Activated CD8-positive, alpha-beta T cell treated with anti-CD3 and anti-CD28 coated beads, Interleukin-2, amount 10 ng/mL, durations not matched to agents 7 days and 5 days (primary cell): ENCODE results near the gene ZNF346. TPM values are rescaled to one million over a fixed set of nuclear protein-coding genes. Genes with fewer than 3 reads are reported as not detected.
"Not testable (repeated sequence)": the region's sequence is repeated elsewhere in the genome, so short reads cannot be mapped to it uniquely, and the experiment has no call there.

ENCODE experiments used
- ATAC-seq: fragments of 150-1000 bp; cut with Tn5 transposase; one replicate; pipeline ENCODE4 v1.10.0; 2021; ENCODE audit warnings: moderate library complexity
- CTCF ChIA-PET: fragments of 350-600 bp; sonication (Branson Sonifier 250); formaldehyde crosslinking; loops from one replicate; lab custom pipeline; 2021; ENCODE audit warnings: antibody characterized with exemption; lab: Charles Lee
- POLR2A ChIA-PET: fragments of 350-600 bp; sonication (Branson Sonifier 250); formaldehyde crosslinking; loops from one replicate; lab custom pipeline; 2021; ENCODE audit warnings: antibody characterized with exemption; lab: Charles Lee
- DNase-seq: peaks from one replicate; pipeline ENCODE4 v3.0.0-alpha.2; 2020
- H3K27ac Mint-ChIP-seq: one replicate; pipeline ENCODE4 v1.8.0; 2021; ENCODE audit warnings: mild to moderate bottlenecking, mixed read lengths
- H3K27me3 Mint-ChIP-seq: one replicate; pipeline ENCODE4 v1.8.0; 2021; ENCODE audit warnings: low read depth, mixed read lengths
- H3K36me3 Mint-ChIP-seq: one replicate; pipeline ENCODE4 v1.8.0; 2021; ENCODE audit warnings: low read depth, mixed read lengths
- H3K4me1 Mint-ChIP-seq: one replicate; pipeline ENCODE4 v1.8.0; 2021; ENCODE audit warnings: low read depth, mixed read lengths
- H3K4me3 Mint-ChIP-seq: one replicate; pipeline ENCODE4 v1.8.0; 2021; ENCODE audit warnings: mild to moderate bottlenecking, mixed read lengths
- H3K9me3 Mint-ChIP-seq: one replicate; pipeline ENCODE4 v1.8.0; 2022; ENCODE audit warnings: mixed read lengths; ENCODE audit not compliant: insufficient read depth
- total RNA-seq, 2 experiments: library from RNA; stranded (reverse); gene quantifications; one replicate each; pipeline ENCODE4 v1.2.3, GENCODE V29; 2021

Gene ZNF346
- total RNA-seq, 2 experiments from 2014 or later = 25.1 to 29.8 TPM

- POLR2A ChIA-PET = no interaction called here
- CTCF ChIA-PET = no interaction called here
- ATAC-seq (no peak), DNase-seq (no peak)
- Mint-ChIP-seq H3K4me1 (peaks cover 26% of the 10 kb centered on the region), H3K4me3 (no peak overlapping the region), H3K27me3 (no peaks in the 10 kb centered on the region), H3K36me3 (peaks cover 34% of the 10 kb centered on the region), H3K27ac (no peak overlapping the region), H3K9me3 (peaks cover 5% of the 10 kb centered on the region)
Measured at GRCh38 chr5:176995122-176995490, 27.4 kb upstream of the ZNF346 start.

DNA sequence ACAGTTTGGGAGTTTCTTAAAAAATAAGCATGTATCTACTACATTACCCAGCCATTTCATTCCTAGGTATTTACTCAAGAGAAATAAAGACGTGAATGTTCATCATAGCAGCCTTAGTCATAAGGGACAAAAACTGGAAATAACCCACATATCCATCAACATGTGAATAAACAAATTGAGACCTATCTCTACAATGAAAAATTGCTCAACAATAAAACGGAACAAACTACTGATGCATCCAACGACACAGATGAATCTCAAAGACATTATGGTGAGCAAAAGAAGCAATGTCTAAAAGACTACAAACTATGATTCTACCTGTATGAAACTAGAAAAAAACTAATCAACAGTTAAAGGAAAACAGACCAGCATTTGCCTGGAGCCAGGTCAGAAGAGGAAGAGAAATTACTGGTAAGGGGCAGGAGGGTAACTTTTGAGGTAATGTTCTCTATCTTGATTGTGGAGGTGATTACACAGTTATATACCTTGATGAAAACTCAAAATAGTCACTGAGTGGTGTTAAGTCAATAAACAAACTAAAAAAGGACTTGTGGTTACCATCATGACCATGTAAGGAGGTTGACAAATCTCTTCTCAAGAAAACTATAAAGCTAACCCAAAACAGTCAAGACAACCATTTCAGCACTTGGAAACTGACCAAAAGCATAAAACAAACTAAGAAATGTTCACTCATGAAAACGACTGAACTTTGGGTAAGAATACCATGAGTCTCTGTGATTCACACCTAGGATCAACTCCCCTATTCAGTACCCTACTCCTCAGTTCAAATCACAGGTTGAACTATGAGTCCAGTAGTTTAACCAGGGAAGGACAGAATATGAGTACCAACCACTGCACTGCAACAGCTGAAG lies 26.4 kb upstream of the ZNF346 start:
- peaks cover 5% of the 10 kb centered on the region for H3K9me3 Mint-ChIP-seq
- peaks cover 26% of the 10 kb centered on the region for H3K4me1 Mint-ChIP-seq
- ATAC-seq (no peak), DNase-seq (no peak)
- H3K27ac Mint-ChIP-seq = no peak overlapping the region
- peaks cover 41% of the 10 kb centered on the region for H3K36me3 Mint-ChIP-seq
- ChIA-PET CTCF (interaction anchor here (1.3 kb wide), 1 partner anchor 9 kb away, joined by 4 read pairs; no protein-coding TSS in a partner anchor), POLR2A (interaction anchor here (1.4 kb wide), 1 partner anchor 10 kb away, joined by 7 read pairs; the partner anchor contains the start of gene UIMC1)
- H3K27me3 Mint-ChIP-seq = no peaks in the 10 kb centered on the region
- H3K4me3 Mint-ChIP-seq = no peak overlapping the region

GRCh38 chr5:176996780-176997179 lies 25.7 kb upstream of the ZNF346 start:
- ATAC-seq = no peak
- CTCF ChIA-PET = interaction anchor here (1.3 kb wide), 1 partner anchor 9 kb away, joined by 4 read pairs; no protein-coding TSS in a partner anchor

GRCh38 chr5:176998828-176999227 lies 23.7 kb upstream of the ZNF346 start:
- Mint-ChIP-seq H3K4me3 (no peak overlapping the region), H3K27ac (no peak overlapping the region), H3K9me3 (peaks cover 5% of the 10 kb centered on the region), H3K36me3 (peaks cover 40% of the 10 kb centered on the region), H3K27me3 (no peaks in the 10 kb centered on the region), H3K4me1 (peaks cover 30% of the 10 kb centered on the region)
- ChIA-PET POLR2A (no interaction called here), CTCF (no interaction called here)
- DNase-seq (no peak), ATAC-seq (no peak)

More at GRCh38 chr5:176996780-176997179, 25.7 kb upstream of the ZNF346 start:
- POLR2A ChIA-PET = interaction anchor here (1.4 kb wide), 1 partner anchor 9 kb away, joined by 7 read pairs; the partner anchor contains the start of gene UIMC1
- peaks cover 5% of the 10 kb centered on the region for H3K9me3 Mint-ChIP-seq
- no peak overlapping the region for H3K4me3 Mint-ChIP-seq
- H3K36me3 Mint-ChIP-seq = peaks cover 44% of the 10 kb centered on the region
- no peak for DNase-seq
- H3K27ac Mint-ChIP-seq = no peak overlapping the region
- H3K4me1 Mint-ChIP-seq = peaks cover 26% of the 10 kb centered on the region
- no peaks in the 10 kb centered on the region for H3K27me3 Mint-ChIP-seq

DNA sequence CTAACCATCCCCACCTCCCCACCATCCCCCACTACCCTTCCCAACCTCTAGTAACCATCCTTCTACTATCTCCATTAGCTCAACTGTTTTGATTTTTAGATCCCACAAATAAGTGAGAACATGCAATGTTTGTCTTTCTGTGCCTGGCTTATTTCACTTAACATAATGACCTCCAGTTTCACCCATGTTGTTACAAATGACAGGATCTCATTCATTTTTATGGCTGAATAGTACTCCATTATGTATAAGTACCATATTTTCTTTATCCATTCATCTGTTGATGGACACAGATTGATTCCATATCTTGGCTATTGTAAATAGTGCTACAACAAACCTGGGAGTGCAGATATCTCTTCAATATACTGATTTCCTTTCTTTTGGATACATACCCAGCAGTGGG lies 23.0 kb upstream of the ZNF346 start:
- POLR2A ChIA-PET, ATAC-seq, H3K9me3 Mint-ChIP-seq, H3K27me3 Mint-ChIP-seq, DNase-seq, H3K27ac Mint-ChIP-seq, H3K4me3 Mint-ChIP-seq, CTCF ChIA-PET: not testable (repeated sequence)
- Mint-ChIP-seq H3K36me3 (peaks cover 41% of the 10 kb centered on the region), H3K4me1 (peaks cover 35% of the 10 kb centered on the region)

GRCh38 chr5:177003649-177004048 lies 18.8 kb upstream of the ZNF346 start:
- ATAC-seq = no peak
- H3K27me3 Mint-ChIP-seq = no peaks in the 10 kb centered on the region
- ChIA-PET CTCF (interaction anchor here (1.1 to 1.2 kb wide), 3 partner anchors 18 to 400 kb away, joined by 3 read pairs; no protein-coding TSS in a partner anchor), POLR2A (interaction anchor here (4.4 kb wide), 1 partner anchor 18 kb away, joined by 32 read pairs; the partner anchor contains the start of gene ZNF346)
- peaks cover 30% of the 10 kb centered on the region for H3K36me3 Mint-ChIP-seq
- DNase-seq = no peak
- no peaks in the 10 kb centered on the region for H3K9me3 Mint-ChIP-seq
- peaks cover 27% of the 10 kb centered on the region for H3K4me1 Mint-ChIP-seq
- no peak overlapping the region for H3K4me3 Mint-ChIP-seq
- no peak overlapping the region for H3K27ac Mint-ChIP-seq

GRCh38 chr5:177004961-177005360 lies 17.5 kb upstream of the ZNF346 start:
- ChIA-PET POLR2A (interaction anchor here (0.6 to 4.4 kb wide), 5 partner anchors 8 to 295 kb away, joined by 3 to 32 read pairs (median 7); partner anchors contain the start of gene ZNF346), CTCF (interaction anchor here (1.0 to 3.4 kb wide), 9 partner anchors 8 to 398 kb away, joined by 3 to 26 read pairs (median 4); partner anchors contain the start of genes FGFR4 and ZNF346)
- Mint-ChIP-seq H3K4me3 (peak overlapping the region; percentile 95), H3K27ac (peak overlapping the region; percentile 97), H3K27me3 (no peaks in the 10 kb centered on the region), H3K36me3 (peaks cover 25% of the 10 kb centered on the region), H3K4me1 (peaks cover 25% of the 10 kb centered on the region), H3K9me3 (no peaks in the 10 kb centered on the region)
- no peak for ATAC-seq
- DNase-seq = no peak

DNA sequence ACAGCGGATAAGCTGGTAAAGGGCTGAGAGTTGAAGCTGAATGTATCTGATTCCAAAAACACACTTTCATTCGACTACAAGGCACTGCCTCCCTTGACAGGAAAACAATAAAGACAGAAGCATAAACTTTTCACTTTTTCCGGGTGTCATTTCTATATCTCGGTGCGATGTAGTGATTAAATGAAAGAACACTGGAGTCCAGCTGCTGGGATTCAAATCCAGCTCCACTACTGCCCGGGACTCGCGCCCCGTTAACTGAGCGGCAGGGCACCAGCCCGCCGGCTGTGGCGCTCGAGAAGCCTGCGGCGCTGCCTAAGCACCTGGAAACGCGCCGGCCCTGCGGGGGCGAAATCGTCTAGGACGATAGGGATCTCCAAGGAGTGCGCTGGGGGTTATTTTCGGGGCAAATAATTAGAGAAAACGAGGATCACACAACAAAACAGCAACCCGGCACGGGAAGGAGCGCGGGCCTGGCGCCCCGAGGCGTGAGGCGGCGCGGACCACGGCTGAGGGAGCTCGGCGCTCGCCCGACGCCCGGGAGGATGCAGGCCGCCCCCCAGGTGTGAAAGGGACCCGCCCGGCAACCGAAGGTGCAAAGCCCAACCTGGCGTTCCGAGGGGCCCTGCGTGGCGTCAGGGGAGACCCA lies 16.8 kb upstream of the ZNF346 start:
- ATAC-seq = peak; percentile 75
- no peaks in the 10 kb centered on the region for H3K9me3 Mint-ChIP-seq
- H3K4me1 Mint-ChIP-seq = peaks cover 25% of the 10 kb centered on the region
- peaks cover 20% of the 10 kb centered on the region for H3K36me3 Mint-ChIP-seq
- no peaks in the 10 kb centered on the region for H3K27me3 Mint-ChIP-seq
- DNase-seq = peak; percentile 73
- peak overlapping the region; percentile 95 for H3K4me3 Mint-ChIP-seq
- peak overlapping the region; percentile 97 for H3K27ac Mint-ChIP-seq
- POLR2A ChIA-PET = interaction anchor here (0.6 to 4.4 kb wide), 7 partner anchors 9 to 470 kb away, joined by 3 to 32 read pairs (median 4); partner anchors contain the start of gene ZNF346
- CTCF ChIA-PET = interaction anchor here (0.6 to 3.4 kb wide), 10 partner anchors 9 to 352 kb away, joined by 3 to 26 read pairs (median 4); partner anchors contain the start of genes FGFR4 and ZNF346

GRCh38 chr5:177006265-177006972 lies 16.1 kb upstream of the ZNF346 start, which contains the start of gene UIMC1:
TSS of gene UIMC1 (minus strand) at chr5:177006779. CDS start at chr5:176982615, 24,164 bp downstream.
- Mint-ChIP-seq H3K4me3 (peak within 1 kb of the TSS; percentile 95), H3K27me3 (no peaks in the 10 kb centered on the region), H3K4me1 (peaks cover 25% of the 10 kb centered on the region), H3K27ac (peak within 1 kb of the TSS; percentile 97), H3K9me3 (no peaks in the 10 kb centered on the region), H3K36me3 (peaks cover 15% of the 10 kb centered on the region)
- peak; percentile 94 for DNase-seq
- peak; percentile 87 for ATAC-seq
- ChIA-PET POLR2A (interaction anchor here (0.6 to 4.4 kb wide), 6 partner anchors 10 to 471 kb away, joined by 3 to 32 read pairs (median 6); partner anchors contain the start of gene ZNF346), CTCF (interaction anchor here (0.6 to 3.4 kb wide), 9 partner anchors 10 to 353 kb away, joined by 3 to 26 read pairs (median 4); partner anchors contain the start of gene ZNF346)

- H3K27ac Mint-ChIP-seq = no peak overlapping the region
- ChIA-PET POLR2A (no interaction called here), CTCF (interaction anchor here (0.6 to 1.4 kb wide), 2 partner anchors 11 to 63 kb away, joined by 3 to 5 read pairs; no protein-coding TSS in a partner anchor)
- peaks cover 14% of the 10 kb centered on the region for H3K36me3 Mint-ChIP-seq
- no peaks in the 10 kb centered on the region for H3K9me3 Mint-ChIP-seq
- no peak for DNase-seq
- H3K4me1 Mint-ChIP-seq = peaks cover 22% of the 10 kb centered on the region
- no peak for ATAC-seq
- H3K27me3 Mint-ChIP-seq = no peaks in the 10 kb centered on the region
- no peak overlapping the region for H3K4me3 Mint-ChIP-seq
Measured at GRCh38 chr5:177008716-177009115, 13.8 kb upstream of the ZNF346 start.

DNA sequence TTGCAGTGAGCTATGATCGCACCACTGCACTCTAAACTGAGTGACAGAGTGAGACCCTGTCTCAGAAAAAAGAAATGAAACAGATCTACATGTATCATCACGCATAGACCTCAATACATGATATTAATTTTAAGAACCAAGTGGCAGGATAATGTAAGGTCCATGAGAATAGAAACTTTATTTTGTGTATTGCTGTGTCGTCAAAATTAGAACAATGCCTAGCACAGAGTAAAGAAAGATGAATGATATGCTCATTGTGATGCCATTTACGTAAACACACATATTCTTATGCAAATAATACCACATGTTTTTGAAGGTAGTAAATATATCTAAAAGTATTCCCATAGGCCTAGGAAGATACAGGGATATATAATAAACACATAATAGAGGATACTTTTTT lies 12.3 kb upstream of the ZNF346 start:
- Mint-ChIP-seq H3K4me1 (peaks cover 13% of the 10 kb centered on the region), H3K27me3 (no peaks in the 10 kb centered on the region), H3K27ac (no peak overlapping the region), H3K4me3 (no peak overlapping the region), H3K9me3 (no peaks in the 10 kb centered on the region), H3K36me3 (peaks cover 11% of the 10 kb centered on the region)
- ATAC-seq (no peak), DNase-seq (no peak)
- CTCF ChIA-PET = no interaction called here
- POLR2A ChIA-PET = no interaction called here
